Upper lobe of left lung (tissue), 6 donors: ENCODE results near the gene FNDC3B. TPM values are rescaled to one million over a fixed set of nuclear protein-coding genes. Genes with fewer than 3 reads are reported as not detected.

ENCODE experiments used
- ATAC-seq, 2 donors: fragments of 200-7000 bp; cut with Tn5 transposase; one replicate each; pipeline ENCODE4 v1.9.1; 2022; ENCODE audit warnings: mild to moderate bottlenecking in 2 of 2, moderate library complexity in 2 of 2; ENCODE audit not compliant: low FRiP score in 2 of 2
- DNase-seq, 2 donors: peaks; one replicate each; pipeline ENCODE4 v3.0.0-alpha.2; 2019 to 2020
- H3K27ac ChIP-seq, 4 donors: fragments of 200-600 bp; sonication (generic); one replicate each; pipeline ENCODE4 v1.5.1; 2016 to 2019
- H3K27me3 ChIP-seq, 4 donors: fragments of 200-600 bp; sonication (generic); one replicate each; pipeline ENCODE4 v1.5.1; 2017 to 2019
- H3K36me3 ChIP-seq, 4 donors: fragments of 200-600 bp; sonication (generic); one replicate each; pipeline ENCODE4 v1.5.1; 2016 to 2019
- H3K4me1 ChIP-seq, 4 donors: fragments of 200-600 bp; sonication (generic); one replicate each; pipeline ENCODE4 v1.5.1; 2018 to 2019
- H3K4me3 ChIP-seq, 4 donors: fragments of 200-600 bp; sonication (generic); one replicate each; pipeline ENCODE4 v1.5.1; 2017 to 2019; ENCODE audit warnings: mild to moderate bottlenecking in 2 of 4, moderate library complexity in 1 of 4
- H3K9me3 ChIP-seq, 4 donors: fragments of 200-600 bp; sonication (generic); one replicate each; pipeline ENCODE4 v1.5.1; 2018 to 2019
- CTCF ChIP-seq, 6 experiments: fragments of 450-650 bp in 4 of 6; fragments of 200-600 bp in 2 of 6; sonication (generic) in 2 of 6; IDR thresholded peaks; one replicate each; pipeline ENCODE4 v1.5.1; 2016 to 2019; ENCODE audit warnings: antibody characterized with exemption in 6 of 6
- EP300 ChIP-seq, 4 donors: sonication (generic); formaldehyde crosslinking; IDR thresholded peaks; one replicate each; pipeline ENCODE4 v1.5.1; 2017; ENCODE audit warnings: antibody characterized with exemption in 4 of 4, control low read depth in 2 of 4
- POLR2A ChIP-seq, 4 donors: fragments of 450-650 bp; IDR thresholded peaks; one replicate each; pipeline ENCODE4 v1.5.1; 2016 to 2017; ENCODE audit warnings: antibody characterized with exemption in 4 of 4, mild to moderate bottlenecking in 2 of 4
- POLR2AphosphoS5 ChIP-seq, 2 donors: sonication (generic); formaldehyde crosslinking; IDR thresholded peaks; one replicate each; pipeline ENCODE4 v1.5.1; 2017; ENCODE audit warnings: antibody characterized with exemption in 2 of 2
- WGBS, 2 donors: methylation state at CpG; one replicate each; pipeline ENCODE4 v1.1.5; 2017 to 2018; 5-methylcytosine and 5-hydroxymethylcytosine counted together
- total RNA-seq, 6 donors: library from RNA; depleted of rRNA in 4 of 6; stranded (reverse); fragments of >200 nt in 4 of 6; gene quantifications; one replicate each; pipeline versions ENCODE4 v1.1.0 to v1.2.1, GENCODE V29; 2016 to 2021
- donor health status: DM: no; HTN: no; CAD: no; lungs with moderate emphysema.
- donor health status: DM: no; HTN: yes; CAD: no; lungs with severe emphysema.

Gene FNDC3B
- total RNA-seq, 6 donors from 2014 or later = 73.3 to 167 (median 119) TPM

GRCh38 chr3:172341482-172342059 is 302.2 kb downstream of the FNDC3B start:
- TF ChIP-seq POLR2AphosphoS5 (IDR thresholded peaks at IDR 0.05) (no peak), POLR2A (IDR thresholded peaks at IDR 0.05) (no peak), CTCF (IDR thresholded peaks at IDR 0.05) (peak; percentile 38 to 65 (median 56))
- Histone ChIP-seq H3K9me3 (no peaks in the 10 kb centered on the region), H3K36me3 (peaks cover 15 to 96% (median 45%) of the 10 kb centered on the region in 4 donors), H3K4me1 (no peaks in the 10 kb centered on the region), H3K27me3 (no peaks in the 10 kb centered on the region), H3K27ac (no peak overlapping the region), H3K4me3 (no peak overlapping the region)
- ATAC-seq = peak in 1 of 2 donors; percentile 81
- DNase-seq = no peak
- 42 to 44% methylated on average over 4 of the region's 4 CpGs for WGBS, 2 donors

GRCh38 chr3:172342097-172342659 is 302.8 kb downstream of the FNDC3B start:
- H3K27ac ChIP-seq = no peak overlapping the region
- DNase-seq = no peak
- TF ChIP-seq CTCF (IDR thresholded peaks at IDR 0.05) (no peak), POLR2A (IDR thresholded peaks at IDR 0.05) (no peak), EP300 (IDR thresholded peaks at IDR 0.05) (no peak), POLR2AphosphoS5 (IDR thresholded peaks at IDR 0.05) (no peak)
- H3K27me3 ChIP-seq = no peaks in the 10 kb centered on the region
- no peaks in the 10 kb centered on the region for H3K9me3 ChIP-seq
- peaks cover 19 to 96% (median 48%) of the 10 kb centered on the region in 4 donors for H3K36me3 ChIP-seq
- no peak overlapping the region for H3K4me3 ChIP-seq
- no peaks in the 10 kb centered on the region for H3K4me1 ChIP-seq
- WGBS, 2 donors = 80 to 91% methylated on average over 3 of the region's 3 CpGs
- ATAC-seq = peak in 1 of 2 donors; percentile 9

GRCh38 chr3:172343117-172343516 is 303.7 kb downstream of the FNDC3B start:
- no peaks in the 10 kb centered on the region for H3K4me1 ChIP-seq
- H3K36me3 ChIP-seq = peaks cover 26 to 96% (median 55%) of the 10 kb centered on the region in 4 donors
- H3K27me3 ChIP-seq = no peaks in the 10 kb centered on the region
- no peak overlapping the region for H3K27ac ChIP-seq
- ATAC-seq (no peak), DNase-seq (no peak)
- WGBS, 2 donors = 93% methylated on average over 3 of the region's 3 CpGs
- H3K4me3 ChIP-seq = no peak overlapping the region
- H3K9me3 ChIP-seq = no peaks in the 10 kb centered on the region
- no peak for TF ChIP-seq POLR2A (IDR thresholded peaks at IDR 0.05)
- TF ChIP-seq CTCF (IDR thresholded peaks at IDR 0.05) = no peak
- TF ChIP-seq POLR2AphosphoS5 (IDR thresholded peaks at IDR 0.05) = no peak
- TF ChIP-seq EP300 (IDR thresholded peaks at IDR 0.05) = no peak

GRCh38 chr3:172343979-172344378 is 304.6 kb downstream of the FNDC3B start:
- Histone ChIP-seq H3K4me1 (no peaks in the 10 kb centered on the region), H3K9me3 (no peaks in the 10 kb centered on the region), H3K4me3 (no peak overlapping the region), H3K36me3 (peaks cover 31 to 96% (median 56%) of the 10 kb centered on the region in 4 donors), H3K27ac (no peak overlapping the region), H3K27me3 (no peaks in the 10 kb centered on the region)
- 97% methylated on average over 12 of the region's 12 CpGs for WGBS, 2 donors
- DNase-seq = no peak
- no peak for ATAC-seq
- TF ChIP-seq CTCF (IDR thresholded peaks at IDR 0.05) = no peak
- TF ChIP-seq EP300 (IDR thresholded peaks at IDR 0.05) = no peak
- no peak for TF ChIP-seq POLR2A (IDR thresholded peaks at IDR 0.05)
- no peak for TF ChIP-seq POLR2AphosphoS5 (IDR thresholded peaks at IDR 0.05)

GRCh38 chr3:172346161-172346560 is 306.8 kb downstream of the FNDC3B start:
- H3K27ac ChIP-seq = no peak overlapping the region
- H3K9me3 ChIP-seq = no peaks in the 10 kb centered on the region
- no peaks in the 10 kb centered on the region for H3K27me3 ChIP-seq
- no peak for DNase-seq
- H3K4me1 ChIP-seq = no peaks in the 10 kb centered on the region
- WGBS, 2 donors = 76 to 98% methylated on average over 3 of the region's 3 CpGs
- ATAC-seq = no peak
- H3K36me3 ChIP-seq = peaks cover 31 to 95% (median 61%) of the 10 kb centered on the region in 4 donors
- no peak overlapping the region for H3K4me3 ChIP-seq
- no peak for TF ChIP-seq POLR2AphosphoS5 (IDR thresholded peaks at IDR 0.05)
- no peak for TF ChIP-seq POLR2A (IDR thresholded peaks at IDR 0.05)
- TF ChIP-seq EP300 (IDR thresholded peaks at IDR 0.05) = no peak
- TF ChIP-seq CTCF (IDR thresholded peaks at IDR 0.05) = no peak
